ENCODE measurements around the gene COL23A1. TPM values are rescaled to one million over a fixed set of nuclear protein-coding genes. Genes with fewer than 3 reads are reported as not detected.

COL23A1 gene
- total and polyA plus RNA-seq, 2 of the 8 experiments (the other 6 are each of a cell fraction or from before 2014, with no cell fraction given), result 3.1 to 4.7 TPM

DNA sequence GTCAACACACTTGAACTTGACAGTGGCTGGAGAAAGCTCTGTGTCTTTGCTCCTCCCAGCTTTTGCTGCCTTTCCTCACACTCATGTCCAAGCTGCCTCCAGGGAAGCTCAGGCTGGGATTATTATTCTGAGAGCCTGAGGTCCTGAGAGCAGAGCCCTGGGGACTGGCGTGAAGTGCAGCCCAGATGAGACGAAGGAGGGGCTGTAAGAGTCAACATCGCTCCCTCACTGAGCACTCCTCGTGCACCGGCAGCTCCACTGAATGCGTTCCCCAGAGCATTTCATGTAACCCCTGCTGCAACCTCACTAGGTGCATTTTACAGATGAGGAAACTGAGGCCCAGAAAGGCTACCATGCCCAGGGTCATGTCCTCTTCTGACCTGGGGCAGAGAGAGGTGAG is 294.1 kb downstream of the COL23A1 start:
- no peak for FAIRE-seq
- H3K27me3 ChIP-seq (replicated peaks in 1 of 4; ENCODE audit: control insufficient read depth in 3 of 4, extremely low read depth in 1 of 4, insufficient read depth in 3 of 4, low read length in 3 of 4), result no peaks in the 10 kb centered on the region
- H4K8ac ChIP-seq (ENCODE audit: extremely low read depth, insufficient read depth, low read length), result no peak overlapping the region; the same call in 1 of the 2 replicates
- H3K4me3 ChIP-seq (ENCODE audit: extremely low read depth in 1 of 4, insufficient read depth in 2 of 4, low read depth in 3 of 4, low read length in 4 of 4), result no peak overlapping the region
- no peak overlapping the region for H3K27ac ChIP-seq (ENCODE audit: low read depth, low read length)
- H3K23ac ChIP-seq (ENCODE audit: insufficient read length), result no peak overlapping the region
- H3K36me3 ChIP-seq (ENCODE audit: control insufficient read depth in 2 of 4, insufficient read depth in 4 of 4, low read length in 3 of 4), result no peaks in the 10 kb centered on the region
- H4K20me1 ChIP-seq (replicated peaks in 1 of 2; ENCODE audit: control insufficient read depth in 1 of 2, insufficient read depth in 2 of 2, low read length in 2 of 2), result peaks cover 0 to 2% of the 10 kb centered on the region in 2 experiments
- no peak overlapping the region for H3K4me2 ChIP-seq (ENCODE audit: insufficient read depth in 1 of 2, low read depth in 2 of 2, low read length in 2 of 2)
- no peaks in the 10 kb centered on the region for H3K79me2 ChIP-seq (ENCODE audit: control insufficient read depth in 1 of 2, insufficient read depth in 2 of 2, low read length in 2 of 2)
- no peak overlapping the region for H4K5ac ChIP-seq (ENCODE audit: insufficient read length, low read depth, low read length)
- no peak overlapping the region for H2BK5ac ChIP-seq (ENCODE audit: low read depth, low read length)
- H2BK20ac ChIP-seq (ENCODE audit: low read length), result no peak overlapping the region
- no peaks in the 10 kb centered on the region for H3K23me2 ChIP-seq (ENCODE audit: low read depth, low read length)
- no peak overlapping the region for H3K14ac ChIP-seq (ENCODE audit: insufficient read length)
- no peak overlapping the region for H3K18ac ChIP-seq (ENCODE audit: extremely low read depth, low read length)
- H3K9ac ChIP-seq (replicated peaks in 1 of 4; ENCODE audit: extremely low read depth in 1 of 4, low read depth in 3 of 4, low read length in 3 of 4), result no peak overlapping the region
- WGBS, 2 experiments (ENCODE audit: extremely low coverage in 1 of 2, insufficient coverage in 1 of 2, insufficient read length in 1 of 2, insufficient replicate concordance in 2 of 2, low coverage in 1 of 2, low lambda C conversion rate in 2 of 2, missing lambda C conversion rate in 1 of 2), result 93% methylated on average over 6 of the region's 6 CpGs; no CpG with 5 or more reads in 1 of the 2 experiments
- H2AFZ ChIP-seq (ENCODE audit: low read length), result no peak overlapping the region
- no peaks in the 10 kb centered on the region; a peak in 1 of 4 replicates for H3K9me3 ChIP-seq (ENCODE audit: insufficient read depth in 2 of 2, low read depth in 1 of 2, low read length in 1 of 2)
- H3K56ac ChIP-seq (replicated peaks; ENCODE audit: insufficient read length, low read depth, low read length), result no peak overlapping the region
- no peak overlapping the region for H3K4ac ChIP-seq (replicated peaks; ENCODE audit: insufficient read length, low read depth, low read length)
- H2BK120ac ChIP-seq (replicated peaks; ENCODE audit: low read depth, low read length), result no peak overlapping the region
- H2BK12ac ChIP-seq (ENCODE audit: low read depth, low read length), result no peak overlapping the region
- no peak overlapping the region for H4K91ac ChIP-seq (replicated peaks; ENCODE audit: insufficient read length, low read length)
- ChIA-PET POLR2A (ENCODE audit: partially characterized antibody) (no interaction called here), CTCF (ENCODE audit: partially characterized antibody) (interaction anchor here (0.9 to 2.0 kb wide), 7 partner anchors 9 to 295 kb away, joined by 3 to 11 read pairs (median 4); no protein-coding TSS in a partner anchor)
- no peaks in the 10 kb centered on the region for H3K79me1 ChIP-seq (ENCODE audit: low read depth, low read length)
- DNase-seq (ENCODE audit: low read depth in 1 of 2, low spot score in 2 of 2), result no peak
- 0 out of 7 replicates have a peak, but pooled peaks cover 0 to under 1% (median 0%) of the 10 kb centered on the region in 4 experiments for H3K4me1 ChIP-seq (replicated peaks in 1 of 4; ENCODE audit: control insufficient read depth in 3 of 4, insufficient read depth in 4 of 4, low read length in 3 of 4)
- no peak overlapping the region for H2BK15ac ChIP-seq (ENCODE audit: low read length)
- no peak overlapping the region for H2AK5ac ChIP-seq (ENCODE audit: low read depth, low read length)
- TF ChIP-seq, protein P1, sequence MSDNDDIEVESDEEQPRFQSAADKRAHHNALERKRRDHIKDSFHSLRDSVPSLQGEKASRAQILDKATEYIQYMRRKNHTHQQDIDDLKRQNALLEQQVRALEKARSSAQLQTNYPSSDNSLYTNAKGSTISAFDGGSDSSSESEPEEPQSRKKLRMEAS (IDR thresholded peaks at IDR 0.05), result no peak
- TF ChIP-seq CEBPB (IDR thresholded peaks at IDR 0.05; ENCODE audit: low read depth, low read length) (no peak), SAP30 (IDR thresholded peaks at IDR 0.05; ENCODE audit: insufficient read depth, insufficient replicate concordance, low read length) (no peak), SP1 (IDR thresholded peaks at IDR 0.05; ENCODE audit: low read depth, low read length) (no peak), BCL11A (IDR thresholded peaks at IDR 0.05; ENCODE audit: low read depth in 2 of 2, low read length in 2 of 2) (no peak), SIN3A (conservative IDR thresholded peaks at IDR 0.05 in 1 of 2, IDR thresholded peaks at IDR 0.05 in 1 of 2; ENCODE audit: low read depth in 1 of 2, low read length in 2 of 2) (no peak)

Data from H1 (cell line).